D721Med (cell line): ENCODE data around the gene CEBPG.

ENCODE experiments used
- DNase-seq: peaks from one replicate; pipeline ENCODE4 v3.0.0; 2011; ENCODE audit warnings: low spot score; ENCODE audit not compliant: insufficient read length
- FAIRE-seq: peaks from 2 replicates; lab custom pipeline; 2011; peaks lifted over from hg19 to GRCh38; lab: Jason Lieb, UNC
- CTCF ChIP-seq: IDR thresholded peaks from 2 replicates; pipeline ENCODE4 v1.5.1; 2012; ENCODE audit warnings: mild to moderate bottlenecking, control low read depth; ENCODE audit not compliant: insufficient read depth; ENCODE audit errors: missing control alignments

Gene CEBPG

DNA sequence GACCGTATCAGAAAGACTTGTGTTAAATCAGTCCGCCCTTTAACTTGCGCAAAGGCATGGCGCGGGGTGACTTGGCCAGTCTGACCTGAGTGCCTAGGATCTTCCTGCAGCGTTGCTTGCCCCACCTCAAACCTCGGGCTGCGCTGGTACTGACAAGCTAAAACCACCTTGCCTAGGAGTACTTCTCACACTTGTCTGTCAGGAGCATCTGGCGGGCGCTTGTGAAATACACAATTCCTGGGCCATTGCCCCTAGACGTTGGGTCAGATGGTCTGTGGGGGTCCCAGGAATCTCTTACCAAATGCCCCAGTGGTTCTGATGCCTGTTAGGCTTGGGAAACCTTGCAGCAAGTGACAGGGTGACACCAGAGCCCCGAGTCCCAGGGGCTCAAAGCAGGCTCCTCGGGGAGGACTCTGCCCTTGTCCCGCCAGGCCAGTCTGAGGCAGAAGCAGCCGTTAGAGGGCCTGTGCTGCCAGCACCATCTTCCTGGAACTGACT is 12.9 kb downstream of the CEBPG start:
- no peak for TF ChIP-seq CTCF
- FAIRE-seq (no peak), DNase-seq (no peak)

DNA sequence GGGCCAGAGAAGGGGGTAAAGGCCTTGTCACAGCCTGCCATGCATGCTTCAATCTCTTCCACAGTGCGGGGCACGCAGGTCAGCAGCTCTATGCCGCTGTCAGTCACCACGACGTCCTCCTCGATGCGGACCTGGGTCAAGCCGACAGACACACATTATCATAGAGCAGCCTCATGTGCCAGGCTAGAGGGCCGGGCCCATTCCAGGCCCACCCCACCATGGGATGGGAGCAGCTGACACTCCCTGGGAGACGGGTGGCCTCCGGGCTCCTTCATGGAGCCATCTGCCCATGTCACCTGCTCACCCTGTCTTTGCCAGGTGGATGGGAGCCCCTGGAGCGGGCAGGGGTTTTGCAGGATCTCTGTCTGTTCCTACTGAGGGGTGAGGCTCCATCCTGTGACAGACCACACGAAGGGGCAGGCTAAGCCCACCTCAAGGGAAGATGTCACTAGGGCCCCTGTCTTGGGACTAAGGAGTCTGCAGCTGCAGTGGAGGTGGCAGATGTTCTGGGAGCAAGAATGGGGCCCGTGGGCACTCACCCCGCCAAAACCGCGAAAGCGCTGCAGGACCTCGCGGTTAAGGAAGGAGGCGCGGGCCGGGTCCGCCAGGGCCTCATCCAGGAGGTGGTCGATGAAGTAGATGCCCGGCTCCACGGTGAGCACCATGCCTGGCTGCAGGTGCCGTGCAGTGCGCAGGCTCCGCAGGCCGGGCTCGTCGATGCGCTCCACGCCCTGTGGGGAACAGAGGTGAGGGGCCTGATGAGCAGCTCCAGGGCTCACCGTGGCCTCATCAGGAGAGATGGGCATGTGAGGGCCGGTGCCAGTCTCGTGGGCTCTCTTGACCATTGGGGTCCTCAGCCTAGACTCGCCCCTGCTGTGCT is 14.1 kb downstream of the CEBPG start:
- TF ChIP-seq CTCF: no peak
- DNase-seq (no peak), FAIRE-seq (no peak)

DNA sequence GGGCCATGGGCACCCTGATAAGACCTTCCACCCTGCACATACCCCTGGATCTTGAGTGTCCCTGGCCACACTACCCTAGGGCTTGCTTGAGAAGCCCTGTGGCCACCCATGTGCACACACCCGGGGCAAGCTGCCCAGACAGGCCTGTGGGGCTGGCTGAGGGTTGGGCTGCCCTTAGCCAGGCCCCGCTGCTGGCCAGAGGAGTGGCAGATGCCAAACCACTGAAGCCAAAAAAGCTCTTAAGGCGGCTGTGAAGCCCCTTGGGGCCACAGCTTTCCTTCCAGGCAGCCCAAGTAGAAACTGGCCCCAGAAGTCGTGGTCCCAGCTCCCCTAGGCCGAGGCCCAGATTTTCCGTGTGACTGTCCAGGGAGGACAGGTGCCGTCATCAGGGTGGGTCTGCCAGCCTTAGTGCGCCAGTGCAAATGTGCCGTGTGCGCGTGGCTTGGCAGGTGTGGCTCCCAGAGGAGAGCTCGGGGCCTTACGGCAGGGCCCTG is 14.8 kb downstream of the CEBPG start:
- DNase-seq (no peak), FAIRE-seq (no peak)
- no peak for TF ChIP-seq CTCF

DNA sequence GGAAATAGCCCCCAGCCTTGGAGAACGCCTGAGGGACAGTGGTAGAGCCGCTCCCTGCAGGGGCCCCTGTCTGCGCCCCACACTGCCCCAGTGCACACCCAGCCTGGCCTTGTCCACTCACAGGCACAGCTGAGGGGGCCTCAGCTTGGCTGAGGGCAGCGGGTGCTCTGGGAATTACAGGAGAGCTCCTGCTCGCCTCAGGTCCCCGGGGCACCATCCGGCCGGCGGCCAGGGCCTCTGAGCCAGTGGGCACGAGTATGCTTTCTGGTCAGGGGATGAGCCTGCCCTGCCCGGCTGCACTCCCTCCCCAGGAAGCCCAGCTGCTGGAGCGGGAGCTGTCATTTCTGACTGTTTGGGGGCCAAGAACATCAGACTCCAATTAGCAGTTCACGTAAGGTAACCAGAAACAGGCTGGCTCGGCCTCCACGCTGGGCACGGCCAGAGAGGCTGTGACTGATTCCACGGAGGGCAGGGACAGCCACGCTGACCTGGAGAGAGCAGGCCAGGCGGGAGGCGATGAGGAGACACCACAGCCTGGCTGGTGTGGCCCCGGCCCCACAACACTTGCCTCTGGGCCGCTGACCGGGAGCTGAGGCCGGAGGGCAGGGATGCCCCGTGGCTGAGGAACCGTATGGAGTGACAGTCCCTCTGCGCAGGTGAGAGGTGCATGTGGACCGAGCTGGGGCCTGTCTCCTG is 15.4 kb downstream of the CEBPG start:
- FAIRE-seq (no peak), DNase-seq (no peak)
- no peak for TF ChIP-seq CTCF

GRCh38 chr19:33389421-33390100 is 16.1 kb downstream of the CEBPG start:
- no peak for TF ChIP-seq CTCF
- DNase-seq (no peak), FAIRE-seq (no peak)

DNA sequence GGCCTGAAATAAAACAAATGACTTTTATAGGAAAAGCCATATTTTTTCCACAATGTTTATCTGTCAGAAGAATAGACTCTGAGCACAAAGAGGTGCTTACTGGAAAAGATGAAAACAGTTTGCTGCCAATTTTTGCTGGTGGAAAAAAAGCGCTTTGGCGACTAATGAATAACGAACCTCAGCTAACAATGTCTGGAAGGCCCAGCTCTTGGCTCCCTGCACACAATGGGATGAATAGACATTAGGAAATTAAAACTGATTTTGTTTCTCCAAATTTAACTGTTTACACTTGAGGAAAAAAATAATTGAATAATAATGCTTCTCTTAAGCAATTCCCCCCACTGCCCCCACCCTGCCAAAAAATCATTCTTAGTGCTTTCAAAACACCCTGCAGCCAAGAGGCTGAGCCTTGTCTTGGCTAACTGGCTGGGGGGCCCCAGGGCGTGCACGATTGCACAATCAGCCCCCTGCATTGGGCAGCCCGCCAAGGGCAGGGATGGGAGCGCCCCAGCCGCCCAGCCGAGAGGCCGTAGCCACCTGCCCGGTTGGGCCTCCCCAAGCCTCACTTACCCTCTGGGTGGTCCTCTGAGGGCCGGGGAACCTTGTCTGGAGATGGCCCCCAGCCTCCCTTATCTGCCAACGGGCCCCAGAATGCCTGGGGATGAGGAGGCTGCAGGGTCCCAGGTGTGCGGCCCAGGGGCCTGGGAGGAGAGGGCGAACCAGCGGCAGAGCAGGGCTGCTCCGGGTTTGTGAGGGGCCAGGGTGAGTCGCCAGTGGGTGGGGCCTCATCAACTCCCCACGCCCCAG is 16.8 kb downstream of the CEBPG start:
- FAIRE-seq (no peak), DNase-seq (no peak)
- no peak for TF ChIP-seq CTCF
